ENCODE data around the gene PRKCB. TPM values are rescaled to one million over a fixed set of nuclear protein-coding genes. Genes with fewer than 3 reads are reported as not detected.

The PRKCB gene
- total RNA-seq, 1 experiment from 2014 or later = 0.89 TPM

DNA sequence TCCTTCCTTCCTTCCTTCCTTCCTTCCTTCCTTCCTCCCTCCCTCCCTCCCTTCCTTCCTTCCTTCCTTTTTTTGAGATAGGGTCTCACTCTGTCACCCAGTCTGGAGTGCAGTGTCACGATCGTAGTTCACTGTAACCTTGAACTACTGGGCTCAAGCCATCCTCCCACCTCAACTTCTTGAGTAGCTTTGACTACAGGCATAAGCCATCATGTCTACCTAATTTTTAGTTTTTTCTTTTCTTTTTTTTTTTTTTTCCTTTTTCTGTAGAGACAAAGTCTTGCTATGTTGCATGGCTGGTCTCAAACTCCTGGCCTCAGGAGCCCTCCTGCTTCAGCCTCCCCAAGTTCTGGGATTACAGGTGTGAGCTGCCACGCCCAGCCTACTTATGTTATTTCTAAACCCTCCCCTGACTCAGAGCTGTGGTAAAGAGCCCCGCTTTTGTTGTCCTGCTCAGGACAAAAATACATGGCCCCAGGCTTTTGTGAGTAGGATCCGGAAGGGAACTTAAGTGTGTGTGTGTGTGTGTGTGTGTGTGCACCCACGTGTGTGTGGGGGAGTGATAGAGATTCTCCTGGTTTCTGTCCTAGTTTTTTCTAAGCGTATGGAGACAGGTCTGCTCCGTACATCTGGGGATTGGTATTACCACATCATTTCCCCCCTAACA is 67.1 kb downstream of the PRKCB start:
- H3K4me2 ChIP-seq (ENCODE audit: low read length) = no peak overlapping the region
- no peaks in the 10 kb centered on the region for H3K79me2 ChIP-seq (ENCODE audit: insufficient read depth, low read length)
- ATAC-seq (no peak), DNase-seq (ENCODE audit: low read depth, low spot score) (no peak)
- H3K4me3 ChIP-seq (replicated peaks in 1 of 2; ENCODE audit: low read depth in 1 of 2, low read length in 2 of 2) = no peak overlapping the region
- POLR2A ChIA-PET = no interaction called here
- no peaks in the 10 kb centered on the region for H3K9me3 ChIP-seq (ENCODE audit: control insufficient read depth in 1 of 2, insufficient read depth in 1 of 2, low read depth in 1 of 2, low read length in 2 of 2)
- CTCF ChIA-PET = no interaction called here
- H3K27me3 ChIP-seq (ENCODE audit: insufficient read depth, low read length) = peaks cover 33% of the 10 kb centered on the region
- TF ChIP-seq SIN3A (IDR thresholded peaks at IDR 0.05; ENCODE audit: low read depth) (no peak), CEBPB (IDR thresholded peaks at IDR 0.05; ENCODE audit: low read depth) (no peak), REST (IDR thresholded peaks at IDR 0.05; ENCODE audit: low read depth) (no peak), CTCF (IDR thresholded peaks at IDR 0.05 in 2 of 3, conservative IDR thresholded peaks at IDR 0.05 in 1 of 3; ENCODE audit: borderline replicate concordance in 1 of 3, insufficient read depth in 1 of 3, low read depth in 2 of 3, low read length in 2 of 3) (no peak), EGR1 (IDR thresholded peaks at IDR 0.05; ENCODE audit: low read depth) (no peak), EZH2phosphoT487 (IDR thresholded peaks at IDR 0.05; ENCODE audit: borderline replicate concordance) (no peak), CBX3 (IDR thresholded peaks at IDR 0.05; ENCODE audit: low read depth) (no peak), ZFX (IDR thresholded peaks at IDR 0.05) (no peak), MAX (IDR thresholded peaks at IDR 0.05) (no peak), YY1 (IDR thresholded peaks at IDR 0.05; ENCODE audit: extremely low read depth, insufficient replicate concordance, low read depth, low read length) (no peak), POLR2A (IDR thresholded peaks at IDR 0.05; ENCODE audit: borderline replicate concordance, extremely low read depth, insufficient read depth, insufficient read length) (no peak), POLR2AphosphoS5 (IDR thresholded peaks at IDR 0.05; ENCODE audit: low read depth, low read length) (no peak), ZBTB33 (IDR thresholded peaks at IDR 0.05; ENCODE audit: extremely low read depth, insufficient replicate concordance, low read length) (no peak), FOSL1 (IDR thresholded peaks at IDR 0.05; ENCODE audit: low read depth) (no peak), SRF (IDR thresholded peaks at IDR 0.05; ENCODE audit: low read depth) (no peak)
- TF ChIP-seq, protein P1, sequence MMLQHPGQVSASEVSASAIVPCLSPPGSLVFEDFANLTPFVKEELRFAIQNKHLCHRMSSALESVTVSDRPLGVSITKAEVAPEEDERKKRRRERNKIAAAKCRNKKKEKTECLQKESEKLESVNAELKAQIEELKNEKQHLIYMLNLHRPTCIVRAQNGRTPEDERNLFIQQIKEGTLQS (IDR thresholded peaks at IDR 0.05) = no peak
- intact Hi-C loops (cut with micrococcal nuclease) = no loop called here
- H3K9ac ChIP-seq (ENCODE audit: low read length) = no peak overlapping the region
- H3K36me3 ChIP-seq (ENCODE audit: control insufficient read depth in 1 of 2, insufficient read depth in 2 of 2, low read length in 2 of 2) = no peaks in the 10 kb centered on the region
- H4K20me1 ChIP-seq (ENCODE audit: insufficient read depth) = no peaks in the 10 kb centered on the region
- BruUV-seq (replicated peaks) = no TSS peak
- no peaks in the 10 kb centered on the region for H3K4me1 ChIP-seq (ENCODE audit: control insufficient read depth in 1 of 2, insufficient read depth in 2 of 2, low read length in 2 of 2)
- RAD21 ChIA-PET (ENCODE audit: low non-redundant PET in 1 of 2, low total read pairs in 2 of 2, uncharacterized antibody in 2 of 2, unreplicated experiment in 2 of 2) = no interaction called here
- H2AFZ ChIP-seq (ENCODE audit: low read depth, low read length, poor library complexity, severe bottlenecking) = no peak overlapping the region
- no peaks in the 10 kb centered on the region for H3K9me2 ChIP-seq (ENCODE audit: insufficient read depth)
- no peak overlapping the region for H3K27ac ChIP-seq (ENCODE audit: low read depth, low read length)

Data from HCT116 (cell line).